Measurements from ENCODE around the gene NDEL1. TPM values are rescaled to one million over a fixed set of nuclear protein-coding genes. Genes with fewer than 3 reads are reported as not detected.

The NDEL1 gene
- total and polyA plus RNA-seq, 7 donors, result 24.6 to 79.2 (median 37.7) TPM

GRCh38 chr17:8406174-8406573 is 29.5 kb upstream of the NDEL1 start:
- no peaks in the 10 kb centered on the region for H3K36me3 ChIP-seq (ENCODE audit: insufficient read depth in 1 of 2, low read depth in 1 of 2)
- H3K4me1 ChIP-seq, result no peaks in the 10 kb centered on the region
- TF ChIP-seq CTCF (IDR thresholded peaks at IDR 0.05), result no peak
- DNase-seq (no peak), ATAC-seq (no peak)
- intact Hi-C loops (cut with DNase I), result no loop called here
- no peak overlapping the region for H3K27ac ChIP-seq
- WGBS, 3 donors, result 60 to 81% (median 61%) methylated on average over 2 of the region's 2 CpGs
- H3K4me3 ChIP-seq, result no peak overlapping the region
- H3K27me3 ChIP-seq (ENCODE audit: insufficient read depth in 3 of 3, low read length in 2 of 3), result peaks cover 0 to 3% (median 0%) of the 10 kb centered on the region in 3 donors
- H3K9me3 ChIP-seq, result no peaks in the 10 kb centered on the region

GRCh38 chr17:8408371-8408770 is 27.3 kb upstream of the NDEL1 start:
- TF ChIP-seq CTCF (IDR thresholded peaks at IDR 0.05), result no peak
- H3K4me1 ChIP-seq, result no peaks in the 10 kb centered on the region
- ATAC-seq, result no peak

GRCh38 chr17:8409966-8410882 is 25.5 kb upstream of the NDEL1 start:
- TF ChIP-seq CTCF (IDR thresholded peaks at IDR 0.05), result peak; percentile 90
- peak; percentile 87 to 93 (median 91) for ATAC-seq
- H3K9me3 ChIP-seq, result no peaks in the 10 kb centered on the region
- intact Hi-C loops (cut with DNase I), result loop anchor here (1.0 to 2.0 kb wide), 2 partner anchors 335 to 336 kb away; partner anchors contain the start of gene CCDC42 (in 1 of the 2)
- H3K4me1 ChIP-seq, result no peaks in the 10 kb centered on the region
- peak; percentile 83 to 92 for DNase-seq
- H3K27ac ChIP-seq, result no peak overlapping the region
- no peaks in the 10 kb centered on the region for H3K36me3 ChIP-seq (ENCODE audit: insufficient read depth in 1 of 2, low read depth in 1 of 2)
- WGBS, 3 donors, result 16 to 25% (median 21%) methylated on average over 17 to 19 of the region's 19 CpGs
- no peak overlapping the region for H3K4me3 ChIP-seq
- no peaks in the 10 kb centered on the region for H3K27me3 ChIP-seq (ENCODE audit: insufficient read depth in 3 of 3, low read length in 2 of 3)

More at GRCh38 chr17:8408371-8408770, 27.3 kb upstream of the NDEL1 start:
- no peak for DNase-seq
- 52 to 66% (median 58%) methylated on average over 14 of the region's 14 CpGs for WGBS, 3 donors
- Histone ChIP-seq H3K27ac (no peak overlapping the region), H3K27me3 (ENCODE audit: insufficient read depth in 3 of 3, low read length in 2 of 3) (no peaks in the 10 kb centered on the region), H3K4me3 (no peak overlapping the region), H3K36me3 (ENCODE audit: insufficient read depth in 1 of 2, low read depth in 1 of 2) (no peaks in the 10 kb centered on the region), H3K9me3 (no peaks in the 10 kb centered on the region)
- intact Hi-C loops (cut with DNase I), result no loop called here

- H3K36me3 ChIP-seq (ENCODE audit: insufficient read depth in 1 of 2, low read depth in 1 of 2), result no peaks in the 10 kb centered on the region
- no peak overlapping the region for H3K4me3 ChIP-seq
- H3K27ac ChIP-seq, result no peak overlapping the region
- no peak for ATAC-seq
- WGBS, 3 donors, result 76 to 97% (median 80%) methylated on average over 1 of the region's 1 CpG
- intact Hi-C loops (cut with DNase I), result loop anchor here (1.0 to 2.0 kb wide), 2 partner anchors 334 to 335 kb away; partner anchors contain the start of gene CCDC42 (in 1 of the 2)
- DNase-seq, result no peak
- peaks cover 0 to 4% (median 2%) of the 10 kb centered on the region in 3 donors for H3K27me3 ChIP-seq (ENCODE audit: insufficient read depth in 3 of 3, low read length in 2 of 3)
- no peak for TF ChIP-seq CTCF (IDR thresholded peaks at IDR 0.05)
- H3K4me1 ChIP-seq, result no peaks in the 10 kb centered on the region
- no peaks in the 10 kb centered on the region for H3K9me3 ChIP-seq
Observed at GRCh38 chr17:8410883-8411238, 24.8 kb upstream of the NDEL1 start.
